OCI-M2 (cell line): ENCODE results near the gene SETBP1.

Experiments
- DNase-seq: peaks from one replicate; lab custom pipeline; 2025; ENCODE audit not compliant: unreplicated experiment; lab: John Stamatoyannopoulos, UW

The SETBP1 gene

GRCh38 chr18:44922968-44923367 is 242.3 kb downstream of the SETBP1 start:
- DNase-seq: no peak

DNA sequence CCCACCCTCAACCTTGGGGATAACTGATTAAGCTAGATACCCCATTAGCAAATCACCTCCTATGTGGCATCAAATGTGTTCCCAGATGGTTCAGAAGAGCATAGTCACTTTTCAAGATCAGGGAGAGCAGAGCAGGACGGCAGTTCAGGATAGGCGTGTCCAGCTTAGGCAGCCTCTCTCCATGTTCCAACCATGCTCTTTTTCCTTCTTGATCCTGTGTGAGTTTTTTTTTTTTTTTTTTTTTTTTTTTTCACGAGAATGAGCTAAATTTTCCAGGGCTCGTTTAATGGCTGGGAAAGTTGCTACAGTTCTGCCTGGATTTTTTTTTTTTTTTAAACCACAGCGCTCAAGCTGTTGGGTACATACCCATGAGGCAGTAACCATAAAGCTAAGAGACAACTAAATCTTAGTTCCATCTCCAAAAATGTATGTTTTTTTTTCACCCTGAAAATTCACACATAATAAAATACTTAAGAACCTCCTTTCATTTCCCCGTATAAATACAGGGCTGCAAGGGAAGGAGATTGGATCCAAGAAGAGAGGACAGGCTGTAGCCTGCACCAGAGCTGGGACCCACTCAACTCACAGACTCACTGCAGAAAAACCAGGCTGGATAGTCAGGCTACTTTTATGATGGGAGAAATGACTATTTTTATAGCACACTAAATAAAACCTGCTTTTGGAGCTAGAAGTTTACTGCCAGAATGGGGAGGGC is 244.3 kb downstream of the SETBP1 start:
- DNase-seq: no peak

GRCh38 chr18:44927127-44927849 is 246.6 kb downstream of the SETBP1 start:
- DNase-seq: no peak

DNA sequence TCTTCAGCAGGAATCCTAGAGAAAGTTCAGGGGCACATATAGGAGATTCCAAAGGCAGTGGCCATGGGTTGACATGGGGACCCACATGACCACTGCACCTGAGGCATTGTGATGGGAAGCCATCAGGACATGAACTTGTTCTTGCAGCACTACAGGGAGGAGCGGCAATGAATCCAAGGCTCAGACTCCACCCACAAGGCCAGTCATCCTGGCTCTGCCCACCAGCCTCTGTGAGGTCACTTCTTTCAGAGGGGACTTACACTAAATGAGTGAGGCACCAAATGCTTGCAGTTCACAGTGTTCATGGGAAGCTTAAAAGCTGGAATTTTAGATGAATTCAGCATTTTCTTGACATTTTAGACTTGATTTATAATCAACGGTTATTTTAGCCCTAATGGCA is 254.2 kb downstream of the SETBP1 start:
- DNase-seq: no peak

- no peak for DNase-seq
These were observed 254.8 kb downstream of the SETBP1 start for GRCh38 chr18:44935455-44935854.

GRCh38 chr18:44936485-44936884 is 255.8 kb downstream of the SETBP1 start:
- DNase-seq: no peak

GRCh38 chr18:44937960-44938719 is 257.5 kb downstream of the SETBP1 start:
- DNase-seq: no peak

GRCh38 chr18:44938720-44939665 is 258.3 kb downstream of the SETBP1 start:
- DNase-seq: no peak

GRCh38 chr18:44941516-44941915 is 260.8 kb downstream of the SETBP1 start:
- no peak for DNase-seq

DNA sequence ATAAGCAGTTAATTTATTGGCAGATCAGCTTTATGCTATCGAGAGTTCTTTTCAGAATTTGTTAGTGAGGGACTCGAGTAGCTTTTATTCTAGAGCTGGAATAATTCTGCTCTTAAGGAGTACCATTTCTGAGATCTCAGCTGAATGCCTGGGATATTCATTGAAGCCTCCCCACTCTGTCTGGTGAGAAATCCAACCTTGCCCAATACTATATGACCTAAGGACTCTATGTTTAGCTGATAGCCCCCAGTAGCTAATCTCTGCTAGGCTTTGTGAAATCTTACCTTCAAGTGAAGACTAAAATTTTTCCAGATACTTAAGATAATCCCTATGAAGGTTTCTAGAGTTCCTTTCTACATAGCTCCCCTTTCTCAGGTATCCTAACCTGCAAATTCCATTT is 261.4 kb downstream of the SETBP1 start:
- DNase-seq: no peak

DNA sequence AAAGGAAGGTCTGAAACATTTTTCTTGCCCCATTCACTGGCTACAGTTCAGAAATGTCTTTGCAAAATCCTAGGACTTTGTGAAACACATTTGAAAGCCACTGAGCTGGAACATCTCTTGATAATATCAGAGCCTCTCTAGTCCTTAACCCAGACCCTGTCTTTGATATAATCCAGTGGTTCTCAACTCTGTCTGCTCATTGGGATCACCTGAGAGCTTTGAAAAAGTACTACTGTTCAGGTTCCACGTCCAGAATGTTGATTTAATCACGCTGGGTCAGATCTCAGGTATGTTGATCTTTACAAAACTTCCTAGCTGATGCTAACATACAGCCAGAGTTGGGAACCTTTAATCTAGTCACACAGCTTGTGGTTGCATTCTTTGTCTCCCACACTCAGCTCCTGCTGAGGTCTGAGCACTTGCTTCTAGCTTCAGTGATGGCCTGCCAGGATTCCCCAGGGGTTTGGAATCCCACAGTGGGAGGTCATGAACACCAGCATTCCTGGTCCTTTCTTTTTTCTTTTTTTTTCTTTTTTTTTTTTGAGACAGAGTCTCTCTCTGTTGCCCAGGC is 262.7 kb downstream of the SETBP1 start:
- no peak for DNase-seq

- no peak for DNase-seq
These were observed 263.8 kb downstream of the SETBP1 start for GRCh38 chr18:44944461-44944860.

- no peak for DNase-seq
These were observed 265.3 kb downstream of the SETBP1 start for GRCh38 chr18:44945888-44946401.

DNA sequence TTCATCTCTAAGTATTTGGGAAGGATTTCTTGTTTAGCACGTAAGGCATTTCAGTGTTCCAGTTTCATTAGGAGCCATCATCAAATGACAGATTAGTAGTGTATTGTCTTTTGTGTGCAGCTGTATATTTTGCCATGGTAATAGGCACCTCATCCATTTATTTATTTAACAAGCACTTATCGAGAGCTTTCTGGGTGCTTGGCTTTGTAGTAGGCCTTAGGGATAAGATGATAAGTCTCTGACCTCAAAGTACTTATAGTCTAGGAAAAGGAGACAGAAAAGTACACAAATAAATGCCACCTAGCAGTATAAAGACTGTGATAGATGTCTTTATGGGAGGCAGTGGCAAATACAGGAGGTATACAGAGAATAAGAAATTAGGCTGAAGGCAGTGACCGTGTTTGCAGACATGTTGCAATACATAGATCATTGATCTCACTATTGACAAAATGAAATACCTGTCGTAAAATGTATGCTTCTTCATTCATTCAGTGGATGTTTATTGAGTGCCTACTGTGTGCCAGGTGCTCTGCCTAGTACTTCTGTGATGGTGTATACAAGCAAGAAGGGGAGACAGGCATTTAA is 265.9 kb downstream of the SETBP1 start:
- DNase-seq: no peak

DNA sequence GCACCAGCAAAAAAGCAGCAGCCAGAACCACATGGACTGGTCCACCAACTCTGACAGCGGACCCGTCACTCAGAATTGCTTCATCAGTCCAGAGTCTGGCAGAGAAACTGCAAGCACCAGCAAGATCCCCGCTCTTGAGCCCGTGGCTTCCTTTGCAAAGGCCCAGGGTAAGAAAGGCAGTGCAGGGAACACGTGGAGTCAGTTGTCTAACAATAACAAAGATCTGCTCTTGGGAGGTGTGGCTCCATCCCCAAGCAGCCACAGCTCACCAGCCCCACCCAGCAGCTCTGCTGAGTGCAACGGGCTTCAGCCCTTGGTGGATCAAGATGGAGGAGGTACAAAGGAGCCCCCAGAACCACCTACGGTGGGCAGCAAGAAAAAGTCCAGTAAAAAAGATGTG is 269.3 kb downstream of the SETBP1 start:
- DNase-seq: no peak

DNA sequence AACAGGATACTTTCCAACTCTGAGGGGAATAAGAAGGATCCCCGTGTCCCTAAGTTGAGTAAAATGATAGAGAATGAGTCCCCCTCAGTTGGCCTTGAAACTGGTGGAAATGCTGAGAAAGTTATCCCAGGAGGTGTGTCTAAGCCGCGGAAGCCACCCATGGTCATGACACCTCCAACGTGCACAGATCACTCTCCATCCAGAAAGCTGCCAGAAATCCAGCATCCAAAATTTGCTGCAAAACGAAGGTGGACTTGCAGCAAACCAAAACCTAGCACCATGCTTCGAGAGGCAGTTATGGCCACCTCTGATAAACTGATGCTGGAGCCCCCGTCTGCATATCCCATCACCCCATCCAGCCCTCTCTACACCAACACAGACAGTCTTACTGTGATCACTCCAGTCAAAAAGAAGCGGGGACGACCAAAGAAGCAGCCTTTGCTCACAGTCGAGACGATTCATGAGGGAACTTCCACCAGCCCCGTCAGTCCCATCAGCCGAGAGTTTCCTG is 270.1 kb downstream of the SETBP1 start:
- no peak for DNase-seq

DNA sequence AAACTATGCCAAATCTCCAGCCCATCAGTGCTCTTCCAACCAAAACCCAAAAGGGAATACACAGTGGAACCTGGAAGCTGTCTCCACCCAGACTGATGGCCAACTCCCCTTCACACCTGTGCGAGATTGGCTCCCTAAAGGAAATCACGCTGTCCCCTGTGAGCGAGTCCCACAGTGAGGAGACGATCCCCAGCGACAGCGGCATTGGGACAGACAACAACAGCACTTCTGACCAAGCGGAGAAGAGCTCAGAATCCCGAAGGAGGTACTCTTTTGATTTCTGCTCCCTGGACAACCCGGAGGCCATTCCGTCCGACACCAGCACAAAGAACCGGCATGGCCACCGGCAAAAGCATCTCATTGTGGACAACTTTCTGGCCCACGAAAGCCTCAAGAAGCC is 271.1 kb downstream of the SETBP1 start:
- DNase-seq: no peak

GRCh38 chr18:44954257-44954656 is 273.6 kb downstream of the SETBP1 start:
- DNase-seq: no peak

GRCh38 chr18:44955825-44956224 is 275.1 kb downstream of the SETBP1 start:
- no peak for DNase-seq

GRCh38 chr18:44957025-44957424 is 276.3 kb downstream of the SETBP1 start:
- DNase-seq: no peak
